ENCODE data around the gene MEOX1.

GRCh38 chr17:43707184-43707583 is 45.5 kb upstream of the MEOX1 start:
- TF ChIP-seq CTCF (IDR thresholded peaks at IDR 0.05; ENCODE audit: low read length) (no peak), EZH2phosphoT487 (IDR thresholded peaks at IDR 0.05; ENCODE audit: low read length) (no peak), EZH2 (optimal IDR thresholded peaks at IDR 0.05; ENCODE audit: low read depth, low read length) (no peak)
